DND-41 (cell line): ENCODE measurements around the gene DCUN1D3.
"Not testable (repeated sequence)": the region's sequence is repeated elsewhere in the genome, so short reads cannot be mapped to it uniquely, and the experiment has no call there.

Source experiments
- ATAC-seq: fragments of 200-7000 bp; cut with Tn5 transposase; 3 replicates; pipeline ENCODE4 v1.9.1; 2021; ENCODE audit warnings: low read depth; ENCODE audit not compliant: insufficient read depth
- DNase-seq: peaks from one replicate; pipeline ENCODE4 v3.0.0-alpha.2; 2020
- H2AFZ ChIP-seq: 2 replicates; pipeline ENCODE4 v1.6.0; 2012; ENCODE audit warnings: low read depth, low read length
- H3K27ac ChIP-seq: 2 replicates; pipeline ENCODE4 v1.5.1; 2012; ENCODE audit warnings: low read length, inconsistent platforms
- H3K27me3 ChIP-seq: fragments of 200-600 bp; sonication (generic); 2 replicates; pipeline ENCODE4 v1.6.0; 2012; ENCODE audit warnings: low read length, mild to moderate bottlenecking, inconsistent platforms; ENCODE audit not compliant: insufficient read depth, poor library complexity
- H3K36me3 ChIP-seq: 2 replicates; pipeline ENCODE4 v1.5.1; 2012; ENCODE audit warnings: low read length, inconsistent platforms; ENCODE audit not compliant: insufficient read depth
- H3K4me1 ChIP-seq: 2 replicates; pipeline ENCODE4 v1.5.1; 2012; ENCODE audit warnings: mild to moderate bottlenecking, low read length; ENCODE audit not compliant: insufficient read depth
- H3K4me2 ChIP-seq: 2 replicates; pipeline ENCODE4 v1.6.0; 2012; ENCODE audit warnings: mild to moderate bottlenecking, moderate library complexity, low read length, inconsistent platforms; ENCODE audit not compliant: insufficient read depth
- H3K4me3 ChIP-seq, 2 experiments: fragments of 200-600 bp in 1 of 2; shearing (Covaris generic) in 1 of 2; 2 replicates each; pipeline ENCODE4 v1.5.1; 2012 to 2016; ENCODE audit warnings: inconsistent platforms in 2 of 2, low read length in 2 of 2, mild to moderate bottlenecking in 2 of 2, low read depth in 1 of 2, moderate library complexity in 1 of 2
- H3K79me2 ChIP-seq: 2 replicates; pipeline ENCODE4 v1.6.0; 2012; ENCODE audit warnings: low read length, inconsistent platforms; ENCODE audit not compliant: insufficient read depth
- H3K9ac ChIP-seq: 2 replicates; pipeline ENCODE4 v1.6.0; 2012; ENCODE audit warnings: low read depth, mild to moderate bottlenecking, inconsistent platforms, low read length, moderate library complexity
- H3K9me3 ChIP-seq: 2 replicates; pipeline ENCODE4 v1.5.1; 2012; ENCODE audit warnings: low read length, moderate library complexity, mild to moderate bottlenecking, inconsistent platforms; ENCODE audit not compliant: insufficient read depth, severe bottlenecking
- H4K20me1 ChIP-seq: 2 replicates; pipeline ENCODE4 v1.6.0; 2012; ENCODE audit warnings: low read length; ENCODE audit not compliant: insufficient read depth
- EZH2 ChIP-seq: IDR thresholded peaks from 3 replicates; pipeline ENCODE4 v1.6.1; 2012; ENCODE audit warnings: borderline replicate concordance, low read depth, mild to moderate bottlenecking, moderate library complexity, low read length, inconsistent platforms; ENCODE audit not compliant: severe bottlenecking
- TF ChIP-seq, protein P1 (sequence below): IDR thresholded peaks from 2 replicates; pipeline ENCODE4 v1.5.1; 2012; ENCODE audit warnings: borderline replicate concordance, low read length, moderate library complexity, mild to moderate bottlenecking; ENCODE audit not compliant: poor library complexity, severe bottlenecking; ENCODE audit errors: extremely low read depth

The DCUN1D3 gene

DNA sequence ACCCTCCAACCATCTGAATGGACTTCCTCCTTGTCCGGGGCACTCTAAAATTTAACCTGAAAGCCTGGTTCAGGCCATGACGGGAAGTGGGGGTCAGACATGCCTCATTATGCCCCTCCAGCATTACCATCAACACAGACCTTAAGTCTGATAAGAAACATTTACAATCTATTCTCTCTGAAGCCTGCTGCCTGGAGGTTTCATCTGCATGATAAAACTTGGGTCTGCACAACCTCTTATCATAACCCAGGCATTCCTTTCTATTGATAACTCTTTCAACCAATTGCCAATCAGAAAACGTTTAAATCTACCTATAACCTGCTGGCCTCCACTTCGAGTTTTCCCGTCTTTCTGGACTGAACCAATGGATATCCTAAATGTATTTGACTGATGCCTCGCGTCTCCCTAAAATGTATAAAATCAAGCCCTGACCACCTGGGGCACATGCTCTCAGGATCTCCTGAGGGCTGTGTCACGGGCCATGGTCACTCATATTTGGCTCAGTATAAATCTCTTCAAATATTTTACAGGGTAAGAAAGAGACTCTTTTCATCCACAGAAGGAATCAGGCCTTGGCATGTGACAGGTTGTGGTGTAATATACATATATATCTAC lies 46.0 kb upstream of the DCUN1D3 start:
- no peaks in the 10 kb centered on the region for H3K27me3 ChIP-seq
- H3K4me3 ChIP-seq: no peak overlapping the region
- no peak for TF ChIP-seq EZH2
- TF ChIP-seq, protein P1, sequence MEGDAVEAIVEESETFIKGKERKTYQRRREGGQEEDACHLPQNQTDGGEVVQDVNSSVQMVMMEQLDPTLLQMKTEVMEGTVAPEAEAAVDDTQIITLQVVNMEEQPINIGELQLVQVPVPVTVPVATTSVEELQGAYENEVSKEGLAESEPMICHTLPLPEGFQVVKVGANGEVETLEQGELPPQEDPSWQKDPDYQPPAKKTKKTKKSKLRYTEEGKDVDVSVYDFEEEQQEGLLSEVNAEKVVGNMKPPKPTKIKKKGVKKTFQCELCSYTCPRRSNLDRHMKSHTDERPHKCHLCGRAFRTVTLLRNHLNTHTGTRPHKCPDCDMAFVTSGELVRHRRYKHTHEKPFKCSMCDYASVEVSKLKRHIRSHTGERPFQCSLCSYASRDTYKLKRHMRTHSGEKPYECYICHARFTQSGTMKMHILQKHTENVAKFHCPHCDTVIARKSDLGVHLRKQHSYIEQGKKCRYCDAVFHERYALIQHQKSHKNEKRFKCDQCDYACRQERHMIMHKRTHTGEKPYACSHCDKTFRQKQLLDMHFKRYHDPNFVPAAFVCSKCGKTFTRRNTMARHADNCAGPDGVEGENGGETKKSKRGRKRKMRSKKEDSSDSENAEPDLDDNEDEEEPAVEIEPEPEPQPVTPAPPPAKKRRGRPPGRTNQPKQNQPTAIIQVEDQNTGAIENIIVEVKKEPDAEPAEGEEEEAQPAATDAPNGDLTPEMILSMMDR: no peak

DNA sequence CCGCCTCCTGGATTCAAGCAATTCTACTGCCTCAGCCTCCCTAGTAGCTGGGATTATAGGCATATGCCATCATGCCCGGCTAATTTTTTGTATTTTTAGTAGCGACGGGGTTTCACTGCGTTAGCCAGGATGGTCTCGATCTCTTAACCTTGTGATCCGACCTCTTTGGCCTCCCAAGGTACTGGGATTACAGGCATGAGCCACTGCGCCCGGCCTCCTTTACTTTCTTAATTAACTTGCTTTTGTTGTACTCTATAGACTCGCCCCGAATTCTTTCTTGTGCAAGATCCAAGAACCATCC lies 45.4 kb upstream of the DCUN1D3 start:
- not testable (repeated sequence) for H3K27me3 ChIP-seq, H4K20me1 ChIP-seq, H3K9me3 ChIP-seq, DNase-seq, H3K36me3 ChIP-seq, ATAC-seq, H3K27ac ChIP-seq, H3K4me3 ChIP-seq, H2AFZ ChIP-seq, H3K4me2 ChIP-seq, H3K4me1 ChIP-seq, H3K79me2 ChIP-seq, H3K9ac ChIP-seq

More for the DNA sequence above, 46.0 kb upstream of the DCUN1D3 start:
- Histone ChIP-seq H3K36me3 (no peaks in the 10 kb centered on the region), H3K9me3 (no peaks in the 10 kb centered on the region), H4K20me1 (no peaks in the 10 kb centered on the region), H3K79me2 (no peaks in the 10 kb centered on the region), H3K27ac (no peak overlapping the region), H3K9ac (no peak overlapping the region), H3K4me1 (no peaks in the 10 kb centered on the region), H2AFZ (no peak overlapping the region), H3K4me2 (no peak overlapping the region)
- ATAC-seq: no peak
- no peak for DNase-seq

DNA sequence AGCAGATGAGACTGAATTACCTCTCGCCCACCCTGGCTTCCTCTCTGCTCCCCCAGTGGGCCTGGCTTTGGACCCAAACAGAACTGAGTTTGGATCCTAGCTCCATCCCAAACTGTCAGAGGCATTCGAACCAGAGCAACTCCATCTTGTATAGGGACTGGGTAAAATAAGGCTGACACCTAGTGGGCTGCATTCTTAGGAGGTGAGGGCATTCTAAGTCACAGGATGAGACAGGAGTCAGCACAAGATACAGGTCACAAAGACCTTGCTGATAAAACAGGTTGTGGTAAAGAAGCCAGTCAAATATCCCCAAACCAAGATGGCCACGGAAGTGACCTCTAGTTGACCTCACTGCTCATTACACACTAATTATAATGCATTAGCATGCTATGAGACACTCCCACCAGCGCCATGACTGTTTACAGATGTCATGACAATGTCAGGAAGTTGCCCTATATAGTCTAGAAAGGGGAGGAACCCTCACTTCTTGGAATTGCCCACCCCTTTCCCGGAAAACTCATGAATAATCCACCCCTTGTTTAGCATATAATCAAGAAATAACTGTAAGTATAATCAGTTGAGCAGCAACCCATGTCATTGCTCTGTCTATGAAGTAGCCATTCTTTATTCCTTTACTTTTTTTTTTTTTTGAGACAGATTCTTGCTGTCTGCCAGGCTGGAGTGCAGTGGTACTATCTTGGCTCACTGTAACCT lies 44.9 kb upstream of the DCUN1D3 start:
- peak; percentile 13 for DNase-seq
- H3K9ac ChIP-seq: no peak overlapping the region

DNA sequence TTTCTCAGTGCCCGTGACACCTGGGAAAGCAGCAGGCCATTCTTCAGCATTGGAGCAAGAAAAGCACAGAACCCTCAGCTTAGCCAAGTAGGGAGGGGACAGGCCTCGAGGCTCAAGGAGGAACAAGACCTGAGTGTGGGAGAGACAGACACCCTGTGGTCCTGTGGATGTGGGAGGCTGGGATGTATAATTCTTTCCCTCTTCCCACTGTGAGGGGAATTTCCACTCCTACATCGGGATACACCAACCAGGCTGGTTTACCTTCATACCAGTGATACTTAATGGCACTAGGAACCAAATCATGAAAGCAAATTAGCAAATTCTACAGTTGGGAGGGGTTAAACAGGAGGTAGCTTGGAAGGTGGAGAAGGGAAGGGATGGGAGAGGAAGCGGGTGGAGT lies 42.1 kb upstream of the DCUN1D3 start:
- H3K4me1 ChIP-seq: no peaks in the 10 kb centered on the region
- DNase-seq (no peak), ATAC-seq (no peak)
- TF ChIP-seq, protein P1: no peak
- TF ChIP-seq EZH2: no peak
- no peaks in the 10 kb centered on the region for H3K27me3 ChIP-seq
- H3K9me3 ChIP-seq: no peaks in the 10 kb centered on the region
- H4K20me1 ChIP-seq: no peaks in the 10 kb centered on the region
- no peak overlapping the region for H2AFZ ChIP-seq
- H3K4me3 ChIP-seq: no peak overlapping the region
- no peak overlapping the region for H3K27ac ChIP-seq
- H3K79me2 ChIP-seq: no peaks in the 10 kb centered on the region
- no peak overlapping the region for H3K4me2 ChIP-seq
- H3K9ac ChIP-seq: no peak overlapping the region
- no peaks in the 10 kb centered on the region for H3K36me3 ChIP-seq

More for the DNA sequence above, 44.9 kb upstream of the DCUN1D3 start:
- no peak for TF ChIP-seq EZH2
- TF ChIP-seq, protein P1: peak; percentile 36
- Histone ChIP-seq H3K9me3 (no peaks in the 10 kb centered on the region), H3K4me1 (no peaks in the 10 kb centered on the region), H4K20me1 (no peaks in the 10 kb centered on the region), H3K27me3 (no peaks in the 10 kb centered on the region), H2AFZ (no peak overlapping the region), H3K4me3 (no peak overlapping the region), H3K36me3 (no peaks in the 10 kb centered on the region), H3K27ac (no peak overlapping the region), H3K4me2 (no peak overlapping the region), H3K79me2 (no peaks in the 10 kb centered on the region)
- no peak for ATAC-seq
